Activated CD8-positive, alpha-beta T cell treated with anti-CD3 and anti-CD28 coated beads, Interleukin-2, amount 10 ng/mL, durations not matched to agents 7 days and 5 days (primary cell): ENCODE data around the gene STRN4. TPM values are rescaled to one million over a fixed set of nuclear protein-coding genes. Genes with fewer than 3 reads are reported as not detected.

ENCODE experiments used
- ATAC-seq: fragments of 150-1000 bp; cut with Tn5 transposase; one replicate; pipeline ENCODE4 v1.10.0; 2021; ENCODE audit warnings: moderate library complexity
- CTCF ChIA-PET: fragments of 350-600 bp; sonication (Branson Sonifier 250); formaldehyde crosslinking; loops from one replicate; lab custom pipeline; 2021; ENCODE audit warnings: antibody characterized with exemption; lab: Charles Lee
- POLR2A ChIA-PET: fragments of 350-600 bp; sonication (Branson Sonifier 250); formaldehyde crosslinking; loops from one replicate; lab custom pipeline; 2021; ENCODE audit warnings: antibody characterized with exemption; lab: Charles Lee
- DNase-seq: peaks from one replicate; pipeline ENCODE4 v3.0.0-alpha.2; 2020
- H3K27ac Mint-ChIP-seq: one replicate; pipeline ENCODE4 v1.8.0; 2021; ENCODE audit warnings: mild to moderate bottlenecking, mixed read lengths
- H3K27me3 Mint-ChIP-seq: one replicate; pipeline ENCODE4 v1.8.0; 2021; ENCODE audit warnings: low read depth, mixed read lengths
- H3K36me3 Mint-ChIP-seq: one replicate; pipeline ENCODE4 v1.8.0; 2021; ENCODE audit warnings: low read depth, mixed read lengths
- H3K4me1 Mint-ChIP-seq: one replicate; pipeline ENCODE4 v1.8.0; 2021; ENCODE audit warnings: low read depth, mixed read lengths
- H3K4me3 Mint-ChIP-seq: one replicate; pipeline ENCODE4 v1.8.0; 2021; ENCODE audit warnings: mild to moderate bottlenecking, mixed read lengths
- H3K9me3 Mint-ChIP-seq: one replicate; pipeline ENCODE4 v1.8.0; 2022; ENCODE audit warnings: mixed read lengths; ENCODE audit not compliant: insufficient read depth
- total RNA-seq, 2 experiments: library from RNA; stranded (reverse); gene quantifications; one replicate each; pipeline ENCODE4 v1.2.3, GENCODE V29; 2021

Gene STRN4
- total RNA-seq, 2 experiments from 2014 or later, result 79.6 to 90.2 TPM

DNA sequence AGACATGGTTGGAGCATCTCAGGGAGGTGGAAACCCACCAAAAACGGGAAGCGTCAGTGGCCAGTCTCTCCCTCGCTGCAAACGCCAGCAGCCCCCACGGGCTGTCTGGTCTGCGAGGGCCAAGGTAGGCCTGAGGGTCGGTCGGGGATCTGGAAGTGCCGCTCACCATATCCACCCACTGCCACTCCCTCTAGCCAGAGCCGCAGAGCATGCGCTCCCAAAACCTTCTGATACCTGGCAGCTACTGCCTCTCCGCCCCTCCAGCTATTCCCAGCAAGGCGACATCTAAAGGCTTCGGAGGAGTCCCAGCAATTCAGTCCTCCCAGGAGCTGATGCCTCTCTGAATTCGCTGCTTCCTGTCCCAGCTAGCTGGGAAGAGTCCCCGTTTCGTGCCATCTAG, 4.8 kb downstream of the STRN4 start:
- Mint-ChIP-seq H3K9me3 (no peaks in the 10 kb centered on the region), H3K36me3 (peaks cover 53% of the 10 kb centered on the region), H3K4me1 (peaks cover 37% of the 10 kb centered on the region), H3K4me3 (no peak overlapping the region), H3K27ac (no peak overlapping the region), H3K27me3 (no peaks in the 10 kb centered on the region)
- no peak for DNase-seq
- CTCF ChIA-PET, result interaction anchor here (1.1 to 5.0 kb wide), 8 partner anchors 11 to 99 kb away, joined by 3 to 28 read pairs (median 4); partner anchors contain the start of gene DACT3
- POLR2A ChIA-PET, result interaction anchor here (0.7 kb wide), 1 partner anchor 246 kb away, joined by 3 read pairs; no protein-coding TSS in a partner anchor
- ATAC-seq, result no peak

DNA sequence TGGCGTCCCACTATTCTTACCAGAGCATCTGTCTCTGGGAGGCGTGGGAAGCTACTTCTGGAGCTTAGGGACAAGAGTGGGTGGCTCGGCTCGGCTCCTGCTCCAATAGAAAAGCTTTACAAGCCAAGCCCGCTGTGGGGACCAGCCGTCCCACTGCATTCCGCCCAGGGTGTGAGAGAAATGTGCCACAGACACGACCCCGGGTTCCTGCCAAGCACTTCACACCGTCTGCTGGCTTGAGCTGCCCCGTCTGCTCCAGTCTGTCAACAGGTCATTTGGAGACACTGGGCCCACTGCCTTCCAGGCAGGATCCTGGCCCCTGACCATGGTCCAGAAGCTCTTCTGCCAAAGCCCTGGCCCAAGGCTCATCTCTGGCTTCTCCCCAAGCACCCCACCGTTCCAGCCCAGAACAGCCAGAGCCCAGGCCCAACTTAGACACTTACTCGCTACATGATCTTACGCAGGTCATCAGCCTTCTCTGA, 6.9 kb downstream of the STRN4 start:
- peaks cover 25% of the 10 kb centered on the region for H3K4me1 Mint-ChIP-seq
- no peaks in the 10 kb centered on the region for H3K9me3 Mint-ChIP-seq
- DNase-seq, result no peak
- no peak overlapping the region for H3K27ac Mint-ChIP-seq
- no peak for ATAC-seq
- H3K4me3 Mint-ChIP-seq, result no peak overlapping the region
- H3K36me3 Mint-ChIP-seq, result peaks cover 48% of the 10 kb centered on the region
- no peaks in the 10 kb centered on the region for H3K27me3 Mint-ChIP-seq
- POLR2A ChIA-PET, result no interaction called here
- CTCF ChIA-PET, result no interaction called here

DNA sequence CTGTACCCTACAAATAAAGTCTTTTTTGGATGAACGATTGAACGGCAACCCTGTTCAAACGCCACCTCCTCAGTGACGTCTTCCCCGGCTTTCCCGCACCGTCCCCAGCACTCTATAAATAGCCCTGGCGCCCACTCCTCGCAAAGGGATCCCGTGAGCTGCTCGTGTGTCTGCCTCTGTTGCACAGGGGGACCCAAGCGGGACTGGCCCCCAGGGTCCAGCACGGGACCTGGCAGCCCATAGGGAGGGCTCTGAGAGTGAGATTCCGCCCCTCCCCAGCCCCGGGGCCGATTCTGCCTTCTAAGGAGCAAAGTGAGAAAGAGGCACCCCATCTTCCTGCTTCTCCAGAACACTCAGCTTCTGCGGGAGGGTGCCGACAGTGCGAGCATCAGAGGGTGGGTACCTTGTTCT, 8.5 kb downstream of the STRN4 start:
- POLR2A ChIA-PET, result no interaction called here
- H3K36me3 Mint-ChIP-seq, result peaks cover 50% of the 10 kb centered on the region
- CTCF ChIA-PET, result interaction anchor here (1.0 to 1.7 kb wide), 5 partner anchors 9 to 76 kb away, joined by 3 to 6 read pairs (median 3); no protein-coding TSS in a partner anchor
- peaks cover 11% of the 10 kb centered on the region for H3K4me1 Mint-ChIP-seq
- H3K4me3 Mint-ChIP-seq, result no peak overlapping the region
- DNase-seq (no peak), ATAC-seq (no peak)
- H3K27me3 Mint-ChIP-seq, result no peaks in the 10 kb centered on the region
- no peaks in the 10 kb centered on the region for H3K9me3 Mint-ChIP-seq
- H3K27ac Mint-ChIP-seq, result no peak overlapping the region

DNA sequence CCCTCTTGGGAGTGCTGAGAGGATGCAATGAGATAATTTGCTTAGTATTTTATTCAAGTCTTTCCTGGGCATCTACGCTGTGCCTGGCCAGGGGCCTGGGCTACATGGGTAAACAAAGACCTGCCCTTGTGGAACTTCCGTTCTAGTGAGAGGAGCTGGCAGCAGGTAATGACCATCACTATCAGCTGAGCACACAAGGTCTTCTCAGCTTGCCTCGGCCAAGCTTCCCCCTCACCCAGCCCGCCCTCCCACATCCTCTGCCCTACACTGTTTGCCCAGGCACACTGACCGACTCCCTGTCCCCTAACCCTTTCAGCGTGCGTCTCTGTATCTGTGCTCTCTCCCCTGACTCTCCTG, 9.0 kb downstream of the STRN4 start:
- no peaks in the 10 kb centered on the region for H3K27me3 Mint-ChIP-seq
- H3K27ac Mint-ChIP-seq, result no peak overlapping the region
- H3K4me3 Mint-ChIP-seq, result no peak overlapping the region
- H3K9me3 Mint-ChIP-seq, result no peaks in the 10 kb centered on the region
- ChIA-PET POLR2A (no interaction called here), CTCF (interaction anchor here (1.0 to 1.7 kb wide), 5 partner anchors 9 to 76 kb away, joined by 3 to 6 read pairs (median 3); no protein-coding TSS in a partner anchor)
- DNase-seq (no peak), ATAC-seq (no peak)
- peaks cover 9% of the 10 kb centered on the region for H3K4me1 Mint-ChIP-seq
- peaks cover 48% of the 10 kb centered on the region for H3K36me3 Mint-ChIP-seq

DNA sequence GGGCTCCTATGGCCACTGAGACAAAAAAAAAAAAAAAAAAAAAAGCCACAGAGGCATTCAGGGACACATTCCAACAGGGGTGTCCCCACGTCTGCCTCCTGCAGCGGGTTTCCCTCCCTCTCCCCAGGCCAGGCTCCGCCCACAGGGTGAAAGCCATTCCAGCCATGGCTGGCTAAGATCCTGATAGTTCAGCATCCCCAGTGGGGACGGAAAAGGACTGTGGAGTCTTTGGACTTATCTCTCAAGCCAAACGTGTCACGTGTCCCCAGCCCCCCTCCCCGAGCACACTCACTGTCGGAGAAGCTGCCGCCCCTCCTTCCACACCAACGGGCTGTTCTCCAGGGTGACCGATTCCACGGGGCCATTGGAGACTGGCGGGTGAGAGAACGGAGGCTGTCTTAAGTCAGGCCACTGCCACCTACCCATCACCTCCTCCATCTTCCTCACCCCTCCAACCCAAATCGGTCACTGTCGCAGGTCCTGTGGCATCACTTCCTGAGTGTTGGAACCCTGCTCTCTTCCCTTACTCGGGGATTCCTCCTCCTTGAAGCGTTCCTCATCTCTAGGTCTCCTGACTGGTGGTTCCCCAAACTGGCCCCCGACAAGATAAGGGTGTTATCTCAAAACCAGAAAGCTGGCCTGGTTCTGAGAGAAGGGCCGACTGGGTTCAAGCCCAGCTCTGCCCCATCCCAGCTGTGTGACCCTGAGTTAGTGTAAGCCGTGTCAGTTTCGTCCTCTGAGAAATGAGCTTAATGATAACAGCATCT, 9.5 kb downstream of the STRN4 start:
- DNase-seq (no peak), ATAC-seq (no peak)
- ChIA-PET CTCF (interaction anchor here (1.0 to 2.9 kb wide), 6 partner anchors 8 to 75 kb away, joined by 3 to 10 read pairs (median 4); no protein-coding TSS in a partner anchor), POLR2A (no interaction called here)
- Mint-ChIP-seq H3K36me3 (peaks cover 48% of the 10 kb centered on the region), H3K9me3 (no peaks in the 10 kb centered on the region), H3K27me3 (no peaks in the 10 kb centered on the region), H3K27ac (no peak overlapping the region), H3K4me3 (no peak overlapping the region), H3K4me1 (peaks cover 9% of the 10 kb centered on the region)

DNA sequence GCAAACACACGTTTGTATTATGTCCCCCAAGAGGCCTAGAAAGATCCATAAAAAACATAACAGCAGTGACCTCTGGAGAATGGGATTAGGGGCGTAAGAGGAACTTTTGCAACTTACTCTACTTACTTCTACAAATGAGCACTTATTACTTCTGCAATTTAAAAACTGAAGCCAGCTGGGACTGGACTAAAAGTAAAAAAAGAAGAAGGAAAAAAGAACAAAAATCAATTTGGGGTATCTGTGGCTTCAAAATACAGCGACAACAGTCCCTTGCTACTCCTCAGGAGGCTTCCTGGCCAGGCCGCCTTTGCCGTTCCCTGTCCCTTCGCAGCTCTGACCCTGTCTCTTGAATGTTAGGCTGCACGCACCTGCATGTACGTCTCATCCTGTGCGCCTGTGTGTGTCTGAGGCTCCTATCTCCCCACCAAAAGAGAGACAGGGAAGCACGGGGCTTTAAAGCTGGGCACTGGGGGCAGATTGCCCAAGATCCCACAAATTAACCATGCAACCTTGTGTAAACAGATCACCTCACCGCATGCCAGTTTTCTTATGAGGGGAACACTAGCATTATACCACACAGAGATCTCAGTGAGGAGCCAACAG, 12.5 kb downstream of the STRN4 start:
- CTCF ChIA-PET, result interaction anchor here (1.1 to 2.9 kb wide), 3 partner anchors 20 to 77 kb away, joined by 3 to 10 read pairs (median 3); partner anchors contain the start of gene DACT3

DNA sequence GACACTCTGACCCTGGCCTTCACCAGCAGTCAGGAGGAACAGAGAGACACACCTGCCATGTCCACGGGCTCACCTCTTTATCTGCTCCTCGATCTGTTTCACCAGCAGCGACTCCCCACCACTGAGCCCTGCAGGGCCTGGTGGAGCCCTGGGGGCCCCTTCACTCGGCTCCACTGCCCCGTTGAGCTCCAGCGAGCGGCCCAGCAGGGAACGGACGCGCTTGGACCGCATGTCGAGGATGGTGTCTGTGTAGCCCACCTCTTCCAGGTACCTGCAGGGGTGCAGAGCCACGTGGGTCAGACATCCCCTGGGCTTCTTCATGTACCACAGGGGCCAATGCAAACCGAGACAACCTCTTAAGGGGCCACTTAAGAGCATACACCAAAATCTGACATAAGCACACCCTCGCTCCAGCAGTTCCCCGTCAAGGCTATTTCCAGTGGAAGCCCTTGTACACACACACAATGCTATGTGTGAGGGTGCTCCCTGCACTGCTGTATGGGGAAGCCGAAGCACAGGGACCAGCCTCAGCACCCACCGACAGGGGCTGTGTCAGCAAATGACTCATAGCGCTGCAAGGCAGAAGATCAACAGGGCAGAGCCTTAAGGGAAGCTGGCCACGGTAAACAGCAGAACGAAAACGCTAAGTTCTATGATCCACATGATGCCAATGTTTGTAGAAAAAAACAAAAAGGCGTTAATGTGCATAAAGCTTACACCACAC, 13.1 kb downstream of the STRN4 start:
- DNase-seq (no peak), ATAC-seq (no peak)
- H3K9me3 Mint-ChIP-seq, result no peaks in the 10 kb centered on the region
- H3K36me3 Mint-ChIP-seq, result peaks cover 60% of the 10 kb centered on the region
- H3K27ac Mint-ChIP-seq, result no peak overlapping the region
- H3K4me3 Mint-ChIP-seq, result no peak overlapping the region
- ChIA-PET POLR2A (interaction anchor here (0.5 kb wide), 1 partner anchor 19 kb away, joined by 4 read pairs; no protein-coding TSS in a partner anchor), CTCF (interaction anchor here (1.1 to 2.9 kb wide), 3 partner anchors 21 to 78 kb away, joined by 3 to 10 read pairs (median 3); partner anchors contain the start of gene DACT3)
- no peaks in the 10 kb centered on the region for H3K27me3 Mint-ChIP-seq
- peaks cover 25% of the 10 kb centered on the region for H3K4me1 Mint-ChIP-seq

More for the DNA sequence above, 12.5 kb downstream of the STRN4 start:
- POLR2A ChIA-PET, result interaction anchor here (0.5 kb wide), 1 partner anchor 20 kb away, joined by 4 read pairs; no protein-coding TSS in a partner anchor
- Mint-ChIP-seq H3K9me3 (no peaks in the 10 kb centered on the region), H3K4me3 (no peak overlapping the region), H3K27ac (no peak overlapping the region), H3K4me1 (peaks cover 19% of the 10 kb centered on the region), H3K27me3 (no peaks in the 10 kb centered on the region), H3K36me3 (peaks cover 58% of the 10 kb centered on the region)
- ATAC-seq (no peak), DNase-seq (no peak)

DNA sequence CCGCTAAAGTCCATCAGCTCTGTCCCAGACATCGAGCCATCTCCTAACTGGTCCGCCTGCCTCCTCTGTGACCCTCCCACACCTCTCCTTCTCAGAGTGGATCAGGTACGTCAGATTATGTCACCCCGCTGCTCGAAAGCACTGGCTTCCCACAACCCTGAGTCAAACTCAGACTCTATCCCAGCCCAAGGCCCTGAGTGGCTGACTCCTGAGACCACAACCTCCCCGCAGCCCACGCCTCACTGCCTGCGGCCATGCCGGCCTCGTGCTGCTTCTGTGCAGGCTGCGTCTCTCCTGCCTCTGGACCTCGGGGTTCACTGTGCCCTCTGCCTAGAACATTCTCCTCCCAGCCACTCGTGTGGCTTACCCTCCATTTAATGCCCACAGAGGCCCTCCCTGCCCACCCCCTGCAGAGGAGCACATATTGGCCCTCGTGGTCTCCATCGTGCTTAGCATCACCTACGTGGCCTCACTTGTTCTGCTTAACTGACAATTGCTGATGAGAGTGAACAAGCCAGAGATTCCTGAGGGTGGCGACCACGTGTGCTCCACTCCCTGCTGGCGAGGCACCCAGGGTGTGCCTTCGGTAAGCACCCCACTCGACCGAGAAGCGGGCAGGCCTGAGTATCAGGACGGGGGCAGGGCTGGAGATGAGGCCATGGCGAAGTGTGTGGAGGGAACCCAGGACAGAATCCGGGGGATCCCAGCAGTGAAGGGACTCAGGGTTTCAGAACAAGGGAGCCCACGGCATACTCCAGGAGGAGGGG, 13.9 kb downstream of the STRN4 start:
- peak overlapping the region; percentile 58 for H3K27ac Mint-ChIP-seq
- DNase-seq (no peak), ATAC-seq (no peak)
- no peaks in the 10 kb centered on the region for H3K27me3 Mint-ChIP-seq
- peaks cover 25% of the 10 kb centered on the region for H3K4me1 Mint-ChIP-seq
- ChIA-PET CTCF (interaction anchor here (1.3 to 5.1 kb wide), 4 partner anchors 11 to 70 kb away, joined by 4 to 47 read pairs (median 26); partner anchors contain the start of genes DACT3, FKRP and PRKD2), POLR2A (no interaction called here)
- no peak overlapping the region for H3K4me3 Mint-ChIP-seq
- H3K9me3 Mint-ChIP-seq, result no peaks in the 10 kb centered on the region
- peaks cover 55% of the 10 kb centered on the region for H3K36me3 Mint-ChIP-seq

DNA sequence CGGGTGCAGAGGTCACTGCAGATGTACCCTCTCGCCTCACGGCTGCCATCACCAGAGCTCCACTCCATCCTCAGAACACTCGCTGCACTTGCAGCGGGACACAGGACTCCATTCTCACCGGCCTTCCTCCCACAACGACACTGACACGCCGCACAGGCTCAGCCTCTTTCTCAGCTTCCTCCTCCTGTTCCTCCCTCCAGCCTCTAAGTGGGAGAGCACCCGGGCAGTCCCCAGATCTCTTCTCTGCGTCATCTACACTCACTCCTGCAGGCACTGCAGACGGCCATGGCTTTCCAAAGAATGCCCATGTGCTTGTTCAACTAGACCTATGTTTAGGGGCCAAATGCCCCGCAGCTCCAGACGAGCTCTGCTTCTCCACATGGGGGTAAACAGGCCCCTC, 14.7 kb downstream of the STRN4 start:
- Mint-ChIP-seq H3K9me3 (no peaks in the 10 kb centered on the region), H3K4me1 (peaks cover 25% of the 10 kb centered on the region), H3K4me3 (no peak overlapping the region), H3K27ac (peak overlapping the region; percentile 58), H3K27me3 (no peaks in the 10 kb centered on the region), H3K36me3 (peaks cover 55% of the 10 kb centered on the region)
- DNase-seq (no peak), ATAC-seq (no peak)
- CTCF ChIA-PET, result interaction anchor here (1.3 to 5.1 kb wide), 5 partner anchors 12 to 69 kb away, joined by 4 to 84 read pairs (median 28); partner anchors contain the start of genes DACT3, FKRP and PRKD2
- POLR2A ChIA-PET, result interaction anchor here (0.6 to 1.4 kb wide), 2 partner anchors 14 to 27 kb away, joined by 3 read pairs; no protein-coding TSS in a partner anchor

DNA sequence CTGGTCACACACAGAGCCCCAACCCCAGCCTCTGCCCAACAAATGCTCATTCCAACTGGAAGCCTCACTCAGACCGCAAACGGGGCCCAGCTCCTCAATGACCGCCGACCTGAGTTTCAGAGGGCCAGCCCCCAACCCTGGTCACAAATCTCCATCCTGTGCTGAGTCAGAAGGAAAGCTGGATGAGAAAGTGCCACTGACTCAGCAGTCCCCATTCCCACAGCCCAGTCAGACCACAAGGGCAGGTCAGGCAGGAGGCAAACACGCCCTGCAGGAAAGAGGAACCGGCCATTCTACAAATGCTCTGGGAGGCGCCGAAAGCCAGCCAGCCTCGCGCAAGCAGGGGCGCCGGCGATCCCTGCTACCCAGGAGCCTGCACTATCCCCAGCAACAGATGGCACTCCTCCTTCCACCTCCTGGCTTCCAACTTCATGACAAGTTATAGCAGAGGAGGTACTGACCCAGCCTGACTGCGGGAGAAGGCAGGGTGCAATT, 15.2 kb downstream of the STRN4 start:
- DNase-seq (no peak), ATAC-seq (no peak)
- Mint-ChIP-seq H3K27me3 (no peaks in the 10 kb centered on the region), H3K36me3 (peaks cover 58% of the 10 kb centered on the region), H3K4me1 (peaks cover 25% of the 10 kb centered on the region), H3K27ac (peak overlapping the region; percentile 58), H3K4me3 (no peak overlapping the region), H3K9me3 (no peaks in the 10 kb centered on the region)
- ChIA-PET CTCF (interaction anchor here (1.0 to 5.1 kb wide), 6 partner anchors 12 to 91 kb away, joined by 3 to 84 read pairs (median 26); partner anchors contain the start of genes DACT3, FKRP and PRKD2), POLR2A (interaction anchor here (0.6 to 1.4 kb wide), 2 partner anchors 14 to 27 kb away, joined by 3 read pairs; no protein-coding TSS in a partner anchor)
